Measurements from ENCODE around the gene RARB.

GRCh38 chr3:25505581-25505980 is 77.5 kb downstream of the RARB start:
- TF ChIP-seq CTCF (IDR thresholded peaks at IDR 0.05; ENCODE audit: low read depth, low read length), result no peak
- TF ChIP-seq EZH2phosphoT487 (IDR thresholded peaks at IDR 0.05; ENCODE audit: low read depth), result no peak
